GM21360 (cell line): Measurements from ENCODE around the gene CCL20.

ENCODE experiments used
- ATAC-seq: cut with Tn5 transposase; IDR thresholded peaks from one replicate; pipeline ENCODE4 v1.9.1; 2021; ENCODE audit warnings: mild to moderate bottlenecking, moderate library complexity; ENCODE audit not compliant: unreplicated experiment

Gene CCL20

GRCh38 chr2:227802882-227803281 lies 10.8 kb upstream of the CCL20 start:
- ATAC-seq: no peak

- no peak for ATAC-seq
These were observed 8.7 kb upstream of the CCL20 start for GRCh38 chr2:227804975-227805374.

- no peak for ATAC-seq
These were observed 8.1 kb upstream of the CCL20 start for GRCh38 chr2:227805578-227805977.

- ATAC-seq: no peak
These were observed 4.7 kb upstream of the CCL20 start for GRCh38 chr2:227808936-227809335.

GRCh38 chr2:227812001-227812400 lies 1.6 kb upstream of the CCL20 start:
- ATAC-seq: no peak

GRCh38 chr2:227813229-227813561 lies 447 bp upstream of the CCL20 start:
- ATAC-seq: no peak

GRCh38 chr2:227815066-227815465 lies 1.4 kb downstream of the CCL20 start:
- ATAC-seq: no peak

GRCh38 chr2:227816507-227817294 lies 3.1 kb downstream of the CCL20 start:
- ATAC-seq: no peak

GRCh38 chr2:227817336-227817735 lies 3.7 kb downstream of the CCL20 start:
- no peak for ATAC-seq

GRCh38 chr2:227817850-227818674 lies 4.4 kb downstream of the CCL20 start:
- peak; percentile 32 for ATAC-seq

GRCh38 chr2:227818675-227819397 lies 5.2 kb downstream of the CCL20 start:
- ATAC-seq: no peak

- no peak for ATAC-seq
These were observed 5.7 kb downstream of the CCL20 start for GRCh38 chr2:227819398-227819697.

GRCh38 chr2:227821043-227821942 lies 7.7 kb downstream of the CCL20 start:
- ATAC-seq: no peak

GRCh38 chr2:227822416-227823003 lies 8.9 kb downstream of the CCL20 start:
- ATAC-seq: no peak

- ATAC-seq: no peak
These were observed 10.3 kb downstream of the CCL20 start for GRCh38 chr2:227823922-227824321.

- no peak for ATAC-seq
These were observed 11.1 kb downstream of the CCL20 start for GRCh38 chr2:227824711-227825110.

- no peak for ATAC-seq
These were observed 12.4 kb downstream of the CCL20 start for GRCh38 chr2:227826019-227826521.

- ATAC-seq: no peak
These were observed 12.9 kb downstream of the CCL20 start for GRCh38 chr2:227826563-227826962.

GRCh38 chr2:227827143-227827542 lies 13.5 kb downstream of the CCL20 start:
- ATAC-seq: no peak

- ATAC-seq: no peak
These were observed 14.9 kb downstream of the CCL20 start for GRCh38 chr2:227828477-227828912.
